ENCODE data around the gene C1QTNF8.

DNA sequence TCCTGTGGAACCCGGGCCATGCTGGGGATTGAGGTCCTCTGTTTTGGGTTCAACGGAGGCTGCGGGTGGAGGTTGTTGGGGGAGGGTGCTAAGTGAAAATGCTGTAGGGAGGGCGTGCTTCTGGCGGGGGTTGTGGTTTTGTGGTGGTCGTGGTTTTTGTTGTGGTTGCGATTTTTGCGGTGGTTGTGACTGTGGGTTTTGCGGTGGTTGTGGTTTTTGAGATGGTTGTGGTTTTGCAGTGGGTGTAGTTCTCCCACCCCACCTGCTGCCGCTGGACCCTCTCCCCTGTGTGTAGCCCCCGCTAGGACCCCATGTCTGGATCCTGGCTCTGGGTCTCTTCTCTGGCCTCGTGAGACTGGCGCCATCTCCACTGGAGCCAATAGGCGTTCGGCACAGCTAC is 28.4 kb downstream of the C1QTNF8 start:
- TF ChIP-seq, protein P1, sequence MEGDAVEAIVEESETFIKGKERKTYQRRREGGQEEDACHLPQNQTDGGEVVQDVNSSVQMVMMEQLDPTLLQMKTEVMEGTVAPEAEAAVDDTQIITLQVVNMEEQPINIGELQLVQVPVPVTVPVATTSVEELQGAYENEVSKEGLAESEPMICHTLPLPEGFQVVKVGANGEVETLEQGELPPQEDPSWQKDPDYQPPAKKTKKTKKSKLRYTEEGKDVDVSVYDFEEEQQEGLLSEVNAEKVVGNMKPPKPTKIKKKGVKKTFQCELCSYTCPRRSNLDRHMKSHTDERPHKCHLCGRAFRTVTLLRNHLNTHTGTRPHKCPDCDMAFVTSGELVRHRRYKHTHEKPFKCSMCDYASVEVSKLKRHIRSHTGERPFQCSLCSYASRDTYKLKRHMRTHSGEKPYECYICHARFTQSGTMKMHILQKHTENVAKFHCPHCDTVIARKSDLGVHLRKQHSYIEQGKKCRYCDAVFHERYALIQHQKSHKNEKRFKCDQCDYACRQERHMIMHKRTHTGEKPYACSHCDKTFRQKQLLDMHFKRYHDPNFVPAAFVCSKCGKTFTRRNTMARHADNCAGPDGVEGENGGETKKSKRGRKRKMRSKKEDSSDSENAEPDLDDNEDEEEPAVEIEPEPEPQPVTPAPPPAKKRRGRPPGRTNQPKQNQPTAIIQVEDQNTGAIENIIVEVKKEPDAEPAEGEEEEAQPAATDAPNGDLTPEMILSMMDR (IDR thresholded peaks at IDR 0.05): no peak
- TF ChIP-seq MYC (IDR thresholded peaks at IDR 0.05; ENCODE audit: borderline replicate concordance, low read length) (no peak), POLR2AphosphoS2 (conservative IDR thresholded peaks at IDR 0.05; ENCODE audit: low read length) (no peak), MAFK (IDR thresholded peaks at IDR 0.05; ENCODE audit: partially characterized antibody) (no peak), RAD21 (conservative IDR thresholded peaks at IDR 0.05 in 1 of 2, IDR thresholded peaks at IDR 0.05 in 1 of 2) (no peak), CHD2 (IDR thresholded peaks at IDR 0.05; ENCODE audit: low read length, partially characterized antibody) (no peak), NR3C1 (IDR thresholded peaks at IDR 0.05) (no peak), SREBF2 (IDR thresholded peaks at IDR 0.05) (no peak)

All from A549 (cell line).